Measurements from ENCODE around the gene DOK1. TPM values are rescaled to one million over a fixed set of nuclear protein-coding genes. Genes with fewer than 3 reads are reported as not detected.

DOK1 gene
- total and polyA plus RNA-seq, 4 donors: 17.7 to 37.3 (median 26.6) TPM

DNA sequence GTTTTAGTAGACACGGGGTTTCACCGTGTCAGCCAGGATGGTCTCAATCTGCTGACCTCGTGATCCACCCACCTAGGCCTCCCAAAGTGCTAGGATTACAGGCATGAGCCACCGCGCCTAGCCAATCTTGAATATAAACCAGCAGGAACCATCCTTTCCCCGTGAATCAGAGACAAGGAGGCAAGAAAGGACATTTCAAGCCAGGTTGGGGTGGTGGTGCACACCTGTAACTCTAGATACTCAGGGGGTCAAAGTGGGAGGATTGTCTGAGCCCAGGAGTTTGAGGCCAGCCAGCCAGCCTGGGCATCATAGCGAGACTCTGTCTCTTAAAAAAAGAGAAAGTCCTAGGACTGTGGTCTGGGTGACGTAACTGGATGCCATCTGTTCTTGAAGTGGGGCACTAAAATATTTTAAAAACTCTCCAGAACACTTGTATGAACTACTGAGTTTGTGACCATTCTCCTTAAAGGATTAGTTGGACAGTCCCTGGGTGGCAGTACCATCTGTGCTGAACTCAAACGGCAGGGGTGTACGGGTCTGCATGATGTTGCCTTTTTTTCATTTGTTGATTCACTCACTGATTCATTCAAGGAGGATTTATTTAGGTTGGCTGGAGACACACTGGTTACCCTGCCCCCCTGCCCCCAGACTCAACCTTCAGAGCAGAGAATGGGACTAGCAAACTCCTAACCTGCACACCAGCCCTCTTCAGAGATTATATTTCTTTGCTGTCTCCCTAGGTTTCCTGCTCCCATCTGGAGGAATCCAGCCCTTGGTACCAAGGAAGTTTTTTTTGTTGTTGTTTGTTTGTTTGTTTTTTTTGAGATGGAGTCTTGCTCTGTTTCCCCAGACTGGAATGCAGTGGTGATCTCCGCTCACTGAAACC is 43.2 kb upstream of the DOK1 start:
- Histone ChIP-seq H3K9me3 (ENCODE audit: control insufficient read depth in 4 of 4, insufficient read depth in 3 of 4, low read length in 3 of 4) (peaks cover 0 to 14% (median 0%) of the 10 kb centered on the region in 4 donors), H3K27ac (ENCODE audit: low read depth in 1 of 2, low read length in 1 of 2) (no peak overlapping the region), H3K4me3 (no peak overlapping the region), H3K4me1 (ENCODE audit: control insufficient read depth in 5 of 5, insufficient read depth in 5 of 5, low read length in 5 of 5) (peaks cover 5 to 23% (median 8%) of the 10 kb centered on the region in 5 donors), H3K36me3 (ENCODE audit: control insufficient read depth in 4 of 4, insufficient read depth in 4 of 4, low read length in 4 of 4) (peaks cover 0 to 3% (median 0%) of the 10 kb centered on the region in 4 donors), H3K27me3 (ENCODE audit: control insufficient read depth in 3 of 3, insufficient read depth in 3 of 3, low read length in 2 of 3) (peaks cover 6 to 63% (median 62%) of the 10 kb centered on the region in 3 donors), H3K9ac (ENCODE audit: insufficient read depth in 1 of 2, low read length in 2 of 2) (no peak overlapping the region)
- TF ChIP-seq, protein P1, sequence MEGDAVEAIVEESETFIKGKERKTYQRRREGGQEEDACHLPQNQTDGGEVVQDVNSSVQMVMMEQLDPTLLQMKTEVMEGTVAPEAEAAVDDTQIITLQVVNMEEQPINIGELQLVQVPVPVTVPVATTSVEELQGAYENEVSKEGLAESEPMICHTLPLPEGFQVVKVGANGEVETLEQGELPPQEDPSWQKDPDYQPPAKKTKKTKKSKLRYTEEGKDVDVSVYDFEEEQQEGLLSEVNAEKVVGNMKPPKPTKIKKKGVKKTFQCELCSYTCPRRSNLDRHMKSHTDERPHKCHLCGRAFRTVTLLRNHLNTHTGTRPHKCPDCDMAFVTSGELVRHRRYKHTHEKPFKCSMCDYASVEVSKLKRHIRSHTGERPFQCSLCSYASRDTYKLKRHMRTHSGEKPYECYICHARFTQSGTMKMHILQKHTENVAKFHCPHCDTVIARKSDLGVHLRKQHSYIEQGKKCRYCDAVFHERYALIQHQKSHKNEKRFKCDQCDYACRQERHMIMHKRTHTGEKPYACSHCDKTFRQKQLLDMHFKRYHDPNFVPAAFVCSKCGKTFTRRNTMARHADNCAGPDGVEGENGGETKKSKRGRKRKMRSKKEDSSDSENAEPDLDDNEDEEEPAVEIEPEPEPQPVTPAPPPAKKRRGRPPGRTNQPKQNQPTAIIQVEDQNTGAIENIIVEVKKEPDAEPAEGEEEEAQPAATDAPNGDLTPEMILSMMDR (IDR thresholded peaks at IDR 0.05; ENCODE audit: control extremely low read depth, extremely low read depth): no peak
- ATAC-seq (ENCODE audit: insufficient read depth, low FRiP score) (no peak), DNase-seq (no peak)
- WGBS, 2 donors: 36 to 38% methylated on average over 11 of the region's 11 CpGs

DNA sequence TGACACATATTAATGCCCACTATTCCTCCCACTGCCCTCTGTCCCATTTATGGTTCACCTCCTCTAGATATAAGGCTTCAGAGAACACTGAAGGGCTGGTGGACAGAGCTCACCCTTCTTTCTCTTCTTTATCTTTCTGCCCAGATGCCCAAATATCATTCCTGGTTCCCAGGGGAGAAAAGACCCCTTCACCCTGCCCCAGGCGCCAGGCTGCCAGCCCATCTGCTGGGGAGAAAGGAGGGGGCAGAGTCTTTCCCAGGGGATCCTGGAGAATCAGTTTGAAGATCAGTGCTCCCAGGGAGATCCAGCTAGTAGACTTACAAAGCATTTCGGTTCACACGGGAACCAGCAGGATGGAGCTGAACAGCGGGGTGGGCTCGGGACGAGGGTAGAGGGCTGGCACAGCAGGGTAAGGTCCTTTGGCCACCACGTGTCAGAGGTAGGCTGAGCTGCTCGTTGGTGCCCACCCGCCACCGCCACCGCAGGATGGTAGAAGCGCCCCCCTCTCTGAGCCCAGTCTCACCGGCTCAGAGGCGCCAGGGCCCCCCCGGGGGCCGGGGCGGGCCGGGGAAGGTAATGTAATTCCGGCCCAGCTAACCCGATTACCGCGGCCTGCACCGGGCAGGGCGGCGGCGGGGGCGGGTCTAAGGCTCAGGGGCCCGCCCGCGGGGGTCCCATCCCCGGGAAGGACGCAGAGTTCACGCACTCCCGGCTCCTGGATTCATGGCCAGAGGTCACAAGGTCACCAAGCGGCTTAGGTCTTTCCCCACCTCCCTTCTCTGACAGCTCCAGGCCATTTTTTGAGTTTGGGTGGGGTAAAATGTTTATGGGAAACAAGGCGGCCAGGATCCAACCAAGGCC is 41.5 kb upstream of the DOK1 start:
- WGBS, 2 donors: 8 to 14% methylated on average over 34 to 36 of the region's 36 CpGs

DNA sequence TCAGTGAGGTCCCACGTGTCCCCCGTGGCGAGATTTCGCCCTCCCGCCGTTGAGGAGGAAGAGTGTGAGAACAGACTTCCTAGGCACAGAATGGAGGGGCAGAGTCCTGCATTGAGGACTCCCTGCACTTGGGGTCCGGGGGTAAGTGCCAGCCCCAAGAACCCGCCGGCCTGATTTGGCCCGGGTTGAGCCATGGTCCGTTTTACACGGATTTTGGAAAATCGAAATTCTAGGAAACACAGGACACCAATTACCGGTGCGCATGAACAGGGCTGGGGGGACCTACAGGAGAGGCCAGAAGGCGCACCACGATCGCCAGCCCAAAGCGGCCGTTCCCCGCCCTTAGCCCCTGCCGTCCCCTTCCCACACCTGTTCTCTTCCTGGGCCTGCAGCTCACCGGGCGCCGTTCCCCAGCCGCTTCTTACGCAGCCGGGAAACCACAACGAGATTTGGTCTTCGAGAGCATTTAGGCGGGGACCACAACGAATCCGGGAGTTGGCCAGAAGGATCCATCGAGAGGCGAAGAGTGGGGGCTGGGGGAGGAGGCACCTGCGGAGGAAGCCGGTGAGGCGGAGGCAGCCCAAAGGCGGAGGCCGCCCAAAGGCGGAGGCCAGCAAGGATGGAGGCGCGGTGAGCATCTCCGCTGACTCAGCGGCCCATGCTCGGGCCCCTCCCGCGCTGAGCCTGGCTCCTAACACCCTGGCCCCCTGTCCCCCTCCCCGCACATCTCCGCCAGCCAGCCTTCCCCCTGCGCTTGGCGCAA is 40.7 kb upstream of the DOK1 start:
- ATAC-seq (ENCODE audit: insufficient read depth, low FRiP score) (no peak), DNase-seq (peak in 2 of 3 donors; percentile 24 to 26)
- Histone ChIP-seq H3K9ac (ENCODE audit: insufficient read depth in 1 of 2, low read length in 2 of 2) (no peak overlapping the region), H3K27ac (ENCODE audit: low read depth in 1 of 2, low read length in 1 of 2) (no peak overlapping the region), H3K4me3 (no peak overlapping the region), H3K36me3 (ENCODE audit: control insufficient read depth in 4 of 4, insufficient read depth in 4 of 4, low read length in 4 of 4) (no peaks in the 10 kb centered on the region), H3K4me1 (ENCODE audit: control insufficient read depth in 5 of 5, insufficient read depth in 5 of 5, low read length in 5 of 5) (peaks cover 0 to 21% (median 0%) of the 10 kb centered on the region in 5 donors), H3K27me3 (ENCODE audit: control insufficient read depth in 3 of 3, insufficient read depth in 3 of 3, low read length in 2 of 3) (peaks cover 7 to 81% (median 80%) of the 10 kb centered on the region in 3 donors), H3K9me3 (ENCODE audit: control insufficient read depth in 4 of 4, insufficient read depth in 3 of 4, low read length in 3 of 4) (peaks cover 0 to 14% (median 0%) of the 10 kb centered on the region in 4 donors)
- WGBS, 2 donors: 6 to 8% methylated on average over 47 to 52 of the region's 52 CpGs
- TF ChIP-seq, protein P1 (IDR thresholded peaks at IDR 0.05; ENCODE audit: control extremely low read depth, extremely low read depth): no peak

More for the DNA sequence above, 41.5 kb upstream of the DOK1 start:
- no peak overlapping the region for H3K4me3 ChIP-seq
- H3K27ac ChIP-seq (ENCODE audit: low read depth in 1 of 2, low read length in 1 of 2): no peak overlapping the region
- H3K4me1 ChIP-seq (ENCODE audit: control insufficient read depth in 5 of 5, insufficient read depth in 5 of 5, low read length in 5 of 5): peaks cover 0 to 24% (median 7%) of the 10 kb centered on the region in 5 donors
- peaks cover 6 to 78% (median 77%) of the 10 kb centered on the region in 3 donors for H3K27me3 ChIP-seq (ENCODE audit: control insufficient read depth in 3 of 3, insufficient read depth in 3 of 3, low read length in 2 of 3)
- H3K9ac ChIP-seq (ENCODE audit: insufficient read depth in 1 of 2, low read length in 2 of 2): no peak overlapping the region
- no peaks in the 10 kb centered on the region for H3K36me3 ChIP-seq (ENCODE audit: control insufficient read depth in 4 of 4, insufficient read depth in 4 of 4, low read length in 4 of 4)
- ATAC-seq (ENCODE audit: insufficient read depth, low FRiP score) (no peak), DNase-seq (no peak)
- TF ChIP-seq, protein P1 (IDR thresholded peaks at IDR 0.05; ENCODE audit: control extremely low read depth, extremely low read depth): no peak
- peaks cover 0 to 14% (median 0%) of the 10 kb centered on the region in 4 donors for H3K9me3 ChIP-seq (ENCODE audit: control insufficient read depth in 4 of 4, insufficient read depth in 3 of 4, low read length in 3 of 4)

Data from lung (tissue), 12 donors.